Activated CD4-positive, alpha-beta T cell treated with anti-CD3 and anti-CD28 coated beads, Interleukin-2, amount 50 U/mL, for 4 hours (primary cell): ENCODE data around the gene KRTAP10-11.
"Not testable (repeated sequence)": the region's sequence is repeated elsewhere in the genome, so short reads cannot be mapped to it uniquely, and the experiment has no call there.

ENCODE experiments used
- DNase-seq, 2 experiments: peaks; one replicate each; pipeline ENCODE4 v3.0.0-alpha.2; 2020

The KRTAP10-11 gene

GRCh38 chr21:44615466-44615865, 30.7 kb upstream of the KRTAP10-11 start:
- no peak for DNase-seq

GRCh38 chr21:44615911-44616590, 30.2 kb upstream of the KRTAP10-11 start:
- DNase-seq = no peak

GRCh38 chr21:44616591-44616926, 29.7 kb upstream of the KRTAP10-11 start:
- no peak for DNase-seq

GRCh38 chr21:44617071-44617501, 29.1 kb upstream of the KRTAP10-11 start:
- no peak for DNase-seq

- no peak for DNase-seq
These were observed 27.7 kb upstream of the KRTAP10-11 start for GRCh38 chr21:44618504-44618903.

GRCh38 chr21:44618909-44619308, 27.3 kb upstream of the KRTAP10-11 start:
- peak; percentile 50 to 53 for DNase-seq

GRCh38 chr21:44619886-44620285, 26.3 kb upstream of the KRTAP10-11 start:
- DNase-seq = no peak

- no peak for DNase-seq
These were observed 22.6 kb upstream of the KRTAP10-11 start for GRCh38 chr21:44623575-44623974.

- no peak for DNase-seq
These were observed 20.5 kb upstream of the KRTAP10-11 start for GRCh38 chr21:44625756-44626155.

- DNase-seq = no peak
These were observed 20.0 kb upstream of the KRTAP10-11 start for GRCh38 chr21:44626262-44626661.

- DNase-seq = no peak
These were observed 19.5 kb upstream of the KRTAP10-11 start, which contains the start of gene KRTAP10-9 for GRCh38 chr21:44626673-44627143. Gene KRTAP10-9 (plus strand): TSS chr21:44627093. CDS start chr21:44627172, 79 bp downstream.

GRCh38 chr21:44627181-44627822, 18.9 kb upstream of the KRTAP10-11 start:
- not testable (repeated sequence) for DNase-seq

GRCh38 chr21:44627831-44628233, 18.4 kb upstream of the KRTAP10-11 start:
- DNase-seq = not testable (repeated sequence)

- DNase-seq = no peak
These were observed 17.4 kb upstream of the KRTAP10-11 start for GRCh38 chr21:44628707-44629391.

- no peak for DNase-seq
These were observed 15.8 kb upstream of the KRTAP10-11 start for GRCh38 chr21:44630440-44630839.

GRCh38 chr21:44632067-44632466, 14.1 kb upstream of the KRTAP10-11 start:
- no peak for DNase-seq

GRCh38 chr21:44636209-44637017, 9.8 kb upstream of the KRTAP10-11 start:
- DNase-seq = no peak

- DNase-seq = no peak
These were observed 9.0 kb upstream of the KRTAP10-11 start, which contains the start of gene KRTAP10-10 for GRCh38 chr21:44637018-44637850. Gene KRTAP10-10 (plus strand): TSS chr21:44637356. CDS start chr21:44637418, 62 bp downstream.

- DNase-seq = not testable (repeated sequence)
These were observed 8.3 kb upstream of the KRTAP10-11 start for GRCh38 chr21:44637851-44638348.

GRCh38 chr21:44638506-44639330, 7.5 kb upstream of the KRTAP10-11 start:
- not testable (repeated sequence) for DNase-seq

GRCh38 chr21:44639331-44639655, 6.9 kb upstream of the KRTAP10-11 start:
- DNase-seq = no peak
